ENCODE measurements around the gene MEX3B. TPM values are rescaled to one million over a fixed set of nuclear protein-coding genes. Genes with fewer than 3 reads are reported as not detected.

The MEX3B gene
- 0.92 and 1.7 TPM in 2 replicates for total RNA-seq (2014; rRNA removed; shearing (Covaris generic))

- DNase-seq (ENCODE audit: low spot score): peak; percentile 86
These were observed at the start of gene MEX3B for GRCh38 chr15:82045892-82046665. MEX3B (minus strand) TSS chr15:82046018; CDS start chr15:82045705, 313 bp downstream.

DNA sequence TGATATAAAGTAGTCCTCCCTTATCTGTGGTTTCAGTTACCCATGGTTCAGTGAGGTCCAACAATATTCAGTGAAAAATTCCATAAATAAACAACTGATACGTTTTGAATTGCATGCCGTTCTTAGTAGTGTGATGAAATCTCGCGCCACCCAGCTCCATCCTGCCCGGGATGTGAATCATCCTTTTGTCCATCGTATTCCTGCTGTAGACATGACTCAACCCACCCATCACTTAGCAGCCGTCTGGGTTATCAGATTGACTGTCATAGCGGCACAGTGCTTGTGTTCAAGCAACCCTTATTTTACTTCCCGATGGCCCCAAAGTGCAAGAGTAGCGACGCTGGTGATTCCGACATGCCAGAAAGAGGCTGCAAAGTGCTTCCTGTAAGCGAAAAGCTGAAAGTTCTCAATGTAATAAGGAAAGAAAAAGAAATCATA lies 48.0 kb upstream of the MEX3B start:
- DNase-seq (ENCODE audit: low spot score): peak; percentile 77

- DNase-seq (ENCODE audit: low spot score): no peak
These were observed 47.5 kb upstream of the MEX3B start for GRCh38 chr15:82093325-82093724.

DNA sequence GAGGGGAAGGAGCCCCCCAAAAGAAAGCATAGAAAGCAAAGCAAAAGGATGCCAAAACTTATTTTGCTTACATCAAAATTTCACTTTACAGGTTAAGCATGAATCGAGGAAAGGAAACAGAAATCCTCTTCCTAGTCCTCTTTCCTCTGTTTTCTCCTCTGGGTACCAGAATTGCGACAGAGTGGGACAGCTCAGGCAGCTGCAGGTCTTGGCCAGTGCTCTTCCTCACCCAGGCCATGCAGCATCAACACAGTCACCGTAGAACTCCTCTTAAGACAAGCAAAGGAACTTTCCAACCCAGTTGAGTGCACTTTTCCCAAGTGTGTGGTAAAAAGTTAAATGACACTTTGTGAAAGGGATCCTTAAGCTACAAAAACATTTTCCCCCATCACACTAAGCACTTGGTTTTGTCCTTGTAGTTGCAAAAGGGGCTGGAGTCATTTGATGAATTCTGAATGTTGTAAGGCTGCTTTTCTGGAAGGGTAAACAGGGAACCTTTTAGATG lies 45.9 kb upstream of the MEX3B start:
- DNase-seq (ENCODE audit: low spot score): no peak

- no peak for DNase-seq (ENCODE audit: low spot score)
These were observed 40.6 kb upstream of the MEX3B start for GRCh38 chr15:82086243-82086995.

DNA sequence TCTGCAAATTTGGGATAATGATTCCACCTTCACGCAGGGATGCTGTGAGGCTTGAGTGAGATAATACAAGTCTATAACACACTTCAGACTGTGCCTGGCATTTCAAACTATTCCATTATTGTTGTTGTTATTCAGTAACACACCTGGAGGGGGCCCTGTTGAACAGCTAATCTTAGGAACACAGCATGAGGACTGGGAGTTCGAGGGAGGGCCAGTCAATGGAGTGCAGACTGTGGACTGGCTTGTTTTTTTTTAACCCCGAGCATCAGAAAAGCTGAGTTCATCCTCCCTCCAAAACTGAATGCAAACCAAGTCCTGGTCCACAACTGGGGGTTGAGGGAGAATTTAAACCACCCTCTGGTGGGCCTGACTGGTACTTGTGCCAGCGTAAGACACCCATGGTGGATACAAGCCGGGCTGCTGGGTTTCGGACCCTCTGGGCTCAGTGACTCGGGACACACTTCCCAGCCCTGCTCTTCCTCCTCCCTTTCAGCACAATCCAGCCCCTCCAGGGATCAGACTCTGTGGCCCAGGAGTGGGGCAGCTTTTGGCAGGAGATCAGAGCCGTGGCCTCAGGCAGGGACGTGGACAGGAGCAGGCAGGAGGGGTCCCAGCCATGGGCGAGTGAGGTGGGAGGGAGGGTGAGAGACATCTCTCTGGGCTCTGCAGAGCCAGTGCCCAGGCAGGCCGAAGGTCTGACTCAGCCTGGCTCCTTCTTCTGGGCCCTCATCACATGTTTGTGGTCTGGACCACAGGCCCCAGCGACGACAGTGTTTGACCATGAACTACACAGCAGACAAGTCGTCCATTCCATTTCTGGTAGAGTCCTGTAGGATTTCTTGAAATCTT lies 36.3 kb upstream of the MEX3B start:
- DNase-seq (ENCODE audit: low spot score): no peak

DNA sequence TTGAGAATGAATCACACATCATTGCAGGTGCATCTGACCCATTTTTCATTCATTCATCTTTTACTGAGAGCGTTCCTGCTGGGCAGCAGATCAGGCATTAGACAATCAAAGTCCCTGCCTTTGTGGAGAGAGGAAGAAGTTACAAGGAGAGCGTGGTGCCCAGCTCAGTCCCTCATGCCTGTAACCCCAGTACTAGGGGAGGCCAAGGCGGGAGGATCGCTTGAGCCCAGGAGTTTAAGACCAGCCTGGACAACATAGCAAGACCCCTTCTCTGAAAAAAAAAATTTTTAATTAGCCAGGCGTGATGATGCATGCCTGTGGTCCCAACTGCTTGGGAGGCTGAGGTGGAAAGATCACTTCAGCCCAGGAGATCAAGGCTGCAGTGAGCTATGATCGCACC lies 35.0 kb upstream of the MEX3B start:
- DNase-seq (ENCODE audit: low spot score): no peak

DNA sequence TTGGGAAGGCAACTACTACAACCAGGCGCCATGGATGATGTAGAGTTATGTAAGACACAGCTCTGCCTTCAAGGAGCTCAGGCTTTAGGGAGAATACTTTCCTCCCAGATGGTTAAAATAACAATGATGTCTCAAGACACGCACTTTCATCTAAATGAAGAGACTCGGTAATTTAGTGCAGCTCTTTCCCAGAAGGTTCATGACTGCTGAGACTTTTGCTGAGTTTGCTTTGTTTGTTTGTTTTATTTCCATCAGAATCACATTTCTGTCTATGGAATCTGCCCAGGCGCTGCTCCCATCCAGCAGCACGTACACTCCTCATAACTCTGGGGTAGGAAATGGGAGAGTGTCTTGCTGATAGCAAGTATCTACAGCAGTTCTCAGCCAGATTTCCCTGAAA lies 33.9 kb upstream of the MEX3B start:
- no peak for DNase-seq (ENCODE audit: low spot score)

DNA sequence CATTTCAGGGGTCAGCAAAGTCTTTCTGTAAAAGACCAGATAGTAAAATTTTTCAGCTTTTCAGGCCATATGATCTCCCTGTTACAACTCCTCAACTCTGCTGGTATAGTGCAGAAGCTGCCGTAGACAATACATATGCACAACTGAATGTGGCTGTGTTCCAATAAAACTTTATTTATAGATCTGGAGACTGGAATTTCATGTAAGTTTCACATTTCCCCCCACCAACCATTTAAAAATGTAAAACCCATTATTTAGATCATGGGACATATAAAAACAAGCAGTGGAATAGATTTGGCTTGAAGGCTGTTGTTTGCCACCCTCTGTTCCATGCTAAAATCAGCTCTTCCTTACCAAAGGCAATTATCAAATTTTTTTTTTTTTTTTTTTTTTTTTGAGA lies 28.8 kb upstream of the MEX3B start:
- no peak for DNase-seq (ENCODE audit: low spot score)

DNA sequence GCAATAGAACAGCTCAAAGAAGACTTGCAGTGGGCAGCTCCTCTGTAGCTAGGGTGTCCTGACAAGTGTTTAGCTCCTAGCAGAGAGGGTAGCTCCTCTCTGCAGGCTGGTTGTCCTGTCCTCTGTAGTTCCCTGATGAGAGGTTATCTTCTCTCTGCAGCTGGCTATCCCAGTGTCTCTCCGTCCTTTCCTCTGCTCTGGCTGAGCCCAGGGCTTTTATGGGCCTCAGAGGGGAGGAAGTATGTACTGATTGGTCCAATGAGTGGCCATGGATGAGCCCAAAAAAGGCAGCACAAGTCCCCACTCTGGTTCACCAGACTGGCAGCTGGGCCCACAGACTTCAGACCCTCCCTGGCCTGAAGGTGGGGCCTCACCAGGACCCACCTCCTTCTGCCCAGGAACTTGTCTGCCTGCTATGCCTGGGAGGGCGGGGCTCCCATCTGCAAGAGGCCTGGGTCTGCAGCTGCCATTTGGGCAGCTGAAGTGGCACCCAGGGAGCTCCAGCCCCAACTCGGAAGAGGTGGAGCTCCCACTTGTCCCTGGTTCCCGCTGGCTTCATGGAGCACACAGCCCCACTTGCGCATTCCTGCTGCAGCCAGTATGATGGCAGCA lies 27.2 kb upstream of the MEX3B start:
- no peak for DNase-seq (ENCODE audit: low spot score)

GRCh38 chr15:82066455-82066854 lies 20.6 kb upstream of the MEX3B start:
- no peak for DNase-seq (ENCODE audit: low spot score)

DNA sequence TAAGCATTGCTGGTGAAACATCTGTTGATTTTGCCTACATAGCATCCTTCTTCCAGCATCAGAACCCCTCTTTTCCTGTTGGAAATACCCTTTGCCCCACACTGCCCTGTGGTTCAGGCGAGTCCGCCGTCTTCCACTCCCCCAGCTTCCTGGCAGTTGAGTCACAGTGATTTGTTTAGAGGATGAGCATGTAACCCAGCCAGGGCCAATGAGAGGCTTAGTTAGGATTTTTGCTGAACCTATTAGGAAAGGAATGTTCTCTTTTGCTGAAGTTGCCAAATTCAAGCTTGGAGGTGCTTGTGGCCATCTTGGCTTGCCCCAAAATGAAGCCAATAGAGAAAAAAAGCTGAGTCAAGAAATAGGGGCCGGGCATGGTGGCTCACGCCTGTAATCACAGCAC lies 19.0 kb upstream of the MEX3B start:
- DNase-seq (ENCODE audit: low spot score): no peak

DNA sequence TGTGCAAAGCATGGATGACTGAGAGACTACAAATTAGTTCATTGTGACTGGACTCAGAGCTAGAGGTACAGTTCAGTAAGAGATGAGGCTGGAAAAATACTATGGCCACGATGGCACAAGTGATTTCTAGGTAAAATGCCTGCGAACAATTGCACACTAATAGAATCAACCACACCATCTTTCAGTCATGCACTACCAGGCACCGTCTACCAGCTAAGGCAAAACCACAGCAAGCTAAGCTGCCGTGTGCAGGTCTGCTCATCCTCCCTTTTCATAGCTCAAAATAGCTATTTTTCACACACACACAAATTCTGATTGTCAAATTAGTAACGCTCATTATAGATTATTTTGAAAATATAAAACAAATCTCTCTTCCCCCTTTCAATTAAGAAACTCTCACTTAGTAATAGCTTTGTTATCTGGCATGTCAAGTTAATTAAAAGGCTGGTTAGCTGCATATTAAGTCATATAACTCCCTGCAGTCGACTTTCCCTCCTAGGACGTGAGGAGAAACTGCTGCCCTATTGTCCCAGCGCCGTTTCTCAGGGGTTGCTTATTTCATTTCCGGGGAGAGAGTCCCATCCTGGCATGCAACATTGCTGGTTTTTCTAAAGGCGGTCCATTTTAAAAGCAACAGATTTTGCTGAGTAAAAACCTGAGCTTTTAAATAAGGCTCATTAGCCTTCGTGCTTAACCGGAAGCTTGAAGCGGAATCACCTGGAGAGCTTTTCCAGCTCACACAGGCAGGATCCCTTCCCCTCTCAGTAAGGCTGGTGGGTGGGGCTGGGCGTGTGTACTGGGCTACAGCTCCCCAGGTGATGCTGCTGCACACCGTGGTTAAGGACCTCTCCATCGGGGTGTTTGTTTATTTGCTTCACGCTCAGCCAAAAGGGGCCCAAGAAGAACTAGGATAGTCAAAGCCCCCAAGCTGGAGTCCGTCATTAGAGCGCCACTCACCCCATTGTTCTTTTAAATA lies 16.9 kb upstream of the MEX3B start:
- no peak for DNase-seq (ENCODE audit: low spot score)

DNA sequence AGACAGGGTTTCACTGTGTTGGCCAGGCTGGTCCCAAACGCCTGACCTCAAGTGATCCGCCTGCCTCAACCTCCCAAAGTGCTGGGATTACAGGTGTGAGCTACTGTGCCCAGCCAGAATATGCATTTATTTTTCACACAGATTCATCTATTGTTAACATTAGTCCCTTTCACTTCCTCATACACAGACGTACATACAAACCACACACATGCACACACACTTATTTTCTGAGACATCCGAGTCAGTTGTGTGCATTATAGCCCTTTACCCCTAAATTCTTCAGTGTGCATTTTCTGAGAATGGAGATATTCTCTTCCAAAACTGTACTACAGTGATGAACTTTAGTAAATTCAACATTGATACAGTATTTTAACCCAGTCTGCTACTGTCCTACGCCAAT lies 15.0 kb upstream of the MEX3B start:
- DNase-seq (ENCODE audit: low spot score): no peak

- no peak for DNase-seq (ENCODE audit: low spot score)
These were observed 12.8 kb upstream of the MEX3B start for GRCh38 chr15:82058517-82059204.

DNA sequence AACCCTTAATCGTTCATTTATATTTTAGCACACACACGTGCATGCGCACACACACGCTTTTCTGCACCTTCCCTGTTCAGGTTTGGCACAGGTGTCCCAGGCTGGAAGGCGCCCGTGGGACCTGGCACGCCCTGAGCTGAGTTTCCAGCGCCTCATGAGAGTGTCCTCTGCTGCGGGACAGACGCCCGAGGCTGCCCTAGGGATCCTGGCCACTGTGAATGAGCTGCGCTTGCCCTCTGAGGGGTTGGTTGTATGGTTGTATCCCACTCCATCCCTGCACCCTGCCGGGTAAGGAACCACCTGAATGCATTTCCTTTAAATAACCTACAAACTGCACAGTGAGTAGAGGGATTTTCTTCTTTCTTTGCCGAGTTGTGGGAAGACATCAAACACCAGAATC lies 12.2 kb upstream of the MEX3B start:
- no peak for DNase-seq (ENCODE audit: low spot score)

DNA sequence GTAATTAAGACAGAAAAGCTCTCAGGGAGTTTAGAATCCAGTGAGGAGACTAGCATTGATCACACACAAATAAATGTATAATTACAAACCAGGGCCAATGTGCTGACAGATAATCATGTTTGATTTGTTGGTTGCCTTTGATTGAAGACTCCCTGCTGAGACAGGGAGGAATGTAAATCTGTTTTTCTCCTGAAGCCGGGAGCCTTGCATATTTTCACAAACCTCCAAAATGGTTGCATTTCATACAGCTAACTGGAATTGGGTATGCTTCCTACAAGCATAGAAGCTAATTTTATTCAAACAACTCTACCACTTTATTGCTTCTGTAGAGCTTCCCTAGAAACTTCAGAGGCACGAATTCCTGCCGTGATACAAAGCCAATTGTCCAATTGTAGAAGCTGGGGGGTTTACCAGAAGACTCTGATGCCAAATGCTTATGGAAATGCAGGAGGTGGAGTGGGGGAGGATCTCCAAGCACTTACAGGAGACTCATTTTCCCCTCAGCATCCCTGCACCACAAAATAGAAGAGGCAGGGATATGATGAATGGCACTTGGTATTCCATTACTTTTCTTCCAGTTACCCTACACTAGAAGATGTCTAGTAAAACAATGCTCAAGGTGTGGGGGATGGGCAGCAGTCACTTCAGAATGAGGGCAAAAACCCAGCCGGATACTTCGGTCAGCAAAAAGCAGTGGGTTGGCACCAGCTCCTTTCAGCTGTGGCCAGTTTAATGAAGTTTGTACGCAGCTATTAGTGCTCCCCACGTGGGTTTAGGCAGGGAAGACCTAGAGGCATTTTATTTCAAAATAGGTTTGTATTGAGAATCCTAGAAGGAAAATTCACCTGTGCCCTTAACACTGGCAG lies 11.4 kb upstream of the MEX3B start:
- no peak for DNase-seq (ENCODE audit: low spot score)

DNA sequence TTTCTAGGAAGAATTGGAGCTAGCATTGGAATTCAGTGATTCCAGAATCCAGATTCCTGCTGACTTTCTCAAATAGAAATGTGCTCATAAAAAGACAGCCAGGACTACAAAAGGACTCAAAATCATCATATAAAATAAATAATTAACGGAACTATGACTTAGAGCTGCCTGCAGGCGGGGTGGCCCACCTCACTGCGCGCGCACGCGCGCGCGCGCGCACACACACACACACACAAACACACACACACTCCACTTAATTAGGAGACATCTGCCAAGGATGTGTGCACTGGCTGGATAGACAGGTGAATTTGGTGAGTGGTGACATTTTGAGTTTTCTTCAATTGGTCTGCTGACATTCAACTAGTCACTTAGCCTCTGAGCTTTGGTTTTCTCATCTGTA lies 6.9 kb upstream of the MEX3B start:
- DNase-seq (ENCODE audit: low spot score): no peak

GRCh38 chr15:82051664-82052063 lies 5.8 kb upstream of the MEX3B start:
- DNase-seq (ENCODE audit: low spot score): no peak
